Choroid plexus epithelial cell (primary cell): ENCODE results near the gene XRRA1.

ENCODE experiments used
- DNase-seq: peaks from one replicate; pipeline ENCODE4 v3.0.0-alpha.2; 2010; ENCODE audit warnings: low read depth
- H3K4me3 ChIP-seq: 2 replicates; pipeline ENCODE4 v1.5.1; 2011; ENCODE audit warnings: low read depth, mild to moderate bottlenecking, control low read depth, low read length, moderate library complexity
- TF ChIP-seq, protein P1 (sequence below): conservative IDR thresholded peaks from 2 replicates; pipeline ENCODE4 v1.5.1; 2011; ENCODE audit warnings: low read depth, mild to moderate bottlenecking, control low read depth, inconsistent platforms, low read length, moderate library complexity

XRRA1 gene

DNA sequence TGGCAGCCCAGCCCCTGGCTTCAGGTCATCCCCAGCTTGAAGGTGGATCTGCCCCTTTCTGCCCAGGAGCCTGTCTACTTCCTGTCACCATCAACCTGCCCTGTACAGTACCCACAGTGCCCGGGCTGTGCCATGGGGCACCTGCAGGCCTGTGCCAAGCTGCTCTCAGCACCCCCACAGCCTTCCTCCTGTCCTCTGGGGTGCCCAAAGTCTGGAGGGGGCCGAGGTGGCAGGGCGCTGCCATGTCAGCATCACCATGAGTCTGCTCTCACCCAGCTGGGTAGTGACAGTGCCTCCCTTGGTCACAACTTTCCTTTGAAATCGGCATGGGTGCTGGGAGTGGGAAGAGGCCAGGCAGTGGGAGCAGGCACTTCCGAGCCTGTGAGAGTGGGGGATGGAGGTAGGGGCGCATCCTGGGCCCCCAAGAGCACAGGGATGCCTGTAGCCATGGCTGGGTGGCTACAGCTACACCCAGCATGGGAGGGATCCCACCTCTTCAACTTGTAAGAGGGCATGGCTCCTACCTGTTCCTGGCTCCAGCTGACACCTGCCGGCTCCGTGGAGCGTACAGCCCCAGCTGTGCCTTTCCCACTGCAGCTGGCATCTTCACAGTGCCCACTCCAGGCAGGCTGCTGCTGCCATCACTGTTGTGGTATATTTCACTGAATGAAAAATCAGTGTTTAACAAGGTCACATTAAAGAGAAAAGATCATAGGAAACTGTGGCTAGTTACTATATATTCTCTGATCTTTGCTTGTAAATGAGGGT, 157.4 kb downstream of the XRRA1 start:
- no peak overlapping the region for H3K4me3 ChIP-seq
- DNase-seq: no peak
- TF ChIP-seq, protein P1, sequence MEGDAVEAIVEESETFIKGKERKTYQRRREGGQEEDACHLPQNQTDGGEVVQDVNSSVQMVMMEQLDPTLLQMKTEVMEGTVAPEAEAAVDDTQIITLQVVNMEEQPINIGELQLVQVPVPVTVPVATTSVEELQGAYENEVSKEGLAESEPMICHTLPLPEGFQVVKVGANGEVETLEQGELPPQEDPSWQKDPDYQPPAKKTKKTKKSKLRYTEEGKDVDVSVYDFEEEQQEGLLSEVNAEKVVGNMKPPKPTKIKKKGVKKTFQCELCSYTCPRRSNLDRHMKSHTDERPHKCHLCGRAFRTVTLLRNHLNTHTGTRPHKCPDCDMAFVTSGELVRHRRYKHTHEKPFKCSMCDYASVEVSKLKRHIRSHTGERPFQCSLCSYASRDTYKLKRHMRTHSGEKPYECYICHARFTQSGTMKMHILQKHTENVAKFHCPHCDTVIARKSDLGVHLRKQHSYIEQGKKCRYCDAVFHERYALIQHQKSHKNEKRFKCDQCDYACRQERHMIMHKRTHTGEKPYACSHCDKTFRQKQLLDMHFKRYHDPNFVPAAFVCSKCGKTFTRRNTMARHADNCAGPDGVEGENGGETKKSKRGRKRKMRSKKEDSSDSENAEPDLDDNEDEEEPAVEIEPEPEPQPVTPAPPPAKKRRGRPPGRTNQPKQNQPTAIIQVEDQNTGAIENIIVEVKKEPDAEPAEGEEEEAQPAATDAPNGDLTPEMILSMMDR: no peak
